Right ventricle myocardium superior (tissue), 1 donor: ENCODE results near the gene SDHB. TPM values are rescaled to one million over a fixed set of nuclear protein-coding genes. Genes with fewer than 3 reads are reported as not detected.

ENCODE experiments used
- ATAC-seq: fragments of 200-7000 bp; cut with Tn5 transposase; one replicate; pipeline ENCODE4 v1.9.1; 2020; ENCODE audit warnings: mild to moderate bottlenecking; ENCODE audit not compliant: poor library complexity
- DNase-seq: peaks from one replicate; pipeline ENCODE4 v3.0.0-alpha.2; 2020
- intact Hi-C: fragments of 100-400 bp; cut with DNase I; formaldehyde crosslinking; loops from one replicate; pipeline ENCODE4 v1.11.2; 2022
- total RNA-seq: library from RNA; stranded (reverse); fragmentation: NEBNext Ultra II Directional; extraction: Animal tissue kit (Norgen Biotek cat#: 25700); gene quantifications from one replicate; pipeline ENCODE4 v1.2.1, GENCODE V29; 2021
- donor health status: DM: no; HTN: yes; CAD: no; lungs with severe emphysema.

SDHB gene
- total RNA-seq, 1 donor from 2014 or later: 409 TPM

- no peak for ATAC-seq
- no peak for DNase-seq
- intact Hi-C loops: no loop called here
Observed at GRCh38 chr1:16999863-17000262, 54.0 kb downstream of the SDHB start.

DNA sequence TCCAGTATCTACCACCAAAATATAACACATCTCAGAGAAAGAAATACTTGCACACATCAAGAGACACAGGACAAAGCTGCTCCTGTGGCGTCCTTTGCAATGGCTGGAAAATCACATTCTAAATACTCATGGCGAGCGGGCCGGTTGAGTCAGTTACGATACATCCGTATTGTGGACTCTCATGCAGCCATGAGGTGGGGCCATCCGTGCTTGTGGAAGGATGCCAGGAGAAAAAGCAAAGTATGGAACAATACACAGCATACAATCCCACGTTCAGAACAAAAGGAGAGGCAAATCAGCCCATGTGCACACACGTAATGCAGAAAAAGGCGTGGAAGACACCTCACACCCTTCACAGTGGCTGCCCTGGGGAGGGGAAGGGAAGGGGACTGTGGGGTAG, 55.2 kb downstream of the SDHB start:
- DNase-seq: no peak
- intact Hi-C loops: no loop called here
- ATAC-seq: no peak

DNA sequence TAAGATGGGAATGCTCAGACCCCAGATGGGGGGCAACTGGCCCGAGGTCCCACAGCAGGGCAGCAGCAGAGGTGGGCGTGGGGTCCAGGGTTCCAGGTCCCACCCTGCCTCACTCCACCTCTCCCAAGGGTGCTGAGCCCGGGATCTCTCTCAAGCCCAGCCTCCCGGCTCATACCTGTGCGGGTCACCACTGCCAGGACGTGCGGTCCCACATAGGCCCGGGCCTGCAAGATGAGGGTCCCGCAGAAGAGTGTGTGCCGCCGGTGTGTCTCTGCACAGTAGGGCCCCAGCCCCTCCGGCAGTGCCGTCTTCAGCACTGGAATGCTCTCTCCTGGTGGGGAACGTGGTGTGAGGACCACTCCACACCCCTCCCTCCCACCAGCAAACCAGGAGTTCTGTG, 57.0 kb downstream of the SDHB start:
- DNase-seq: no peak
- intact Hi-C loops: no loop called here
- ATAC-seq: no peak

DNA sequence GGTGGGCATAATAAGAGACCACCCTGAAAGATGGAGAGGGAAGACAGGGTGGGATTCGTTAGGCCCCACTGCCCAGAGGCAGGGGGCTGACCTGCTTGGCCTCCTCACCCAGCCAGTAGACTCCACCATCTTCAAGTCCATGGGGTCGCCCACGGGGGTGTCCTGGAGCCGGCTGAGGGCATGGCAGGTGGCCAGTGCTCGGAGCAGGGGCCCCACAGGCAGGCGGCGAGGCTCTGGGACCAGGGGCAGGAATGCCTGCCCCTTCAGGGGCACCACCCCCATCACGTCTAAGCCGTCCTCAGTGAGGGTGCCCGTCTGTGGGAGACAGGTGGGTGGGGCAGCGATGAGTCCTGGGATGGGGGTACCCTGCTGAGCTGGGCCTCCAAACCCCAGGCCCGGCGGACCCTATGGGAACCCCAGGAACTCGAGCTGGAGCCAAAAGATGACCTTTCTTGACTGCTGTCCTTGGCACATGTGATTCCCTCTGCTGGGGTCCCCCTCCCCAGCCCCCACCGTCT, 60.3 kb downstream of the SDHB start:
- DNase-seq (no peak), ATAC-seq (no peak)
- intact Hi-C loops: no loop called here

GRCh38 chr1:16992675-16993074, 61.2 kb downstream of the SDHB start:
- intact Hi-C loops: no loop called here
- ATAC-seq (no peak), DNase-seq (no peak)

GRCh38 chr1:16992102-16992501, 61.7 kb downstream of the SDHB start:
- intact Hi-C loops: no loop called here
- ATAC-seq (no peak), DNase-seq (no peak)

DNA sequence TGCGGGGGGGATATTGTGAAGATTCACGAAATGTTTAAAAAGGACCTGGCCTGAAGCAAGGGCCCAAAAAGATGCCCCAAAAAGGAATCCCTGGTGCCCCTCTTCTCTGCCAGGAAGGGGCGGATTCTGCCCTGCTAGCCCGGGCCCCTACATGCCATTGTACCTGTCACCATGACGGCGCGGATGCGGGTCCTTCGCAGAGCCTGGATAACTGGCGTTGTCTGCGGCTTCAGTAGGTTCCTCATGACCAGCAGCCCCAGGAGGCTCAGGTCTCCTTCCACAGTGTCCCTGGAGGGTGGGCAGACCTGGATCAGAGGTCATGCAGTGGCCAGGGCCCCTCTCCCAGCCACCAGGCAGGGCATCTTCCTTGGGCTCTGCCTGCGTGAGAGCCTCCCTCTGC, 62.3 kb downstream of the SDHB start:
- intact Hi-C loops: no loop called here
- DNase-seq: no peak
- ATAC-seq: no peak

DNA sequence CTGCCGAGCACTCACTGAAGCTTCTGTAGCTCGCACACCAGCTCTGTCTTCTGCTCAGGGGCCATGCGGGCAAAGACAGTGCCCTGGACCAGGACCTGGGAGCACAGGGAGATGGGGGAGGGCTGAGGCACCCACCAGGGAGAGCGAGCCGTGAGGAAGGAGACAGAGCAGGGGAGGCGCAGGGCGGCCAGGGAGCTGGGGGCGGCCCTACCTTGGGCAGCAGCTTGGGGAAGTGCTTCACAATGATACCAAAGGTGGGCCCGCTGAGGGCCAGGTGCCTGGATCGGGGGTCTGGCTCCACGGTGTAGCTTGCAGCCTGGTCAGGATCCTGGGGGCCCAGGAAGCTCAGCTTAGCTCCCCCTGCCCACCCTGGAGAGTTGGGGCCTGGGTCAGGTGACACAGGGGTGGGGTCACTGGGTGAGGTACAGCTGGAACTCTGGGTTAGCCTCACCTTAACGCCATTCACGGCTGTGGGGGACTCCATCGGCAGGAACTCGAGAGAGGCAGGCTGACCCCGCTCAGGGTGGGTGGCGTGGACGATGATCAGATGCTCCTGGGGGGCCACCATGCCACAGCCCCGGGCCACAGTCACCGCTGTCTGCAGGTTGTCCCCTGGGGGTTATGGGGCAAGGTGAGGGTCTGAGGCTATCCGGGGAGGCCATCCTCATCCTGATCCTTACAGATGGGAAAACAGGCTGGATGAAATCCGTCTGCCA, 64.0 kb downstream of the SDHB start:
- ATAC-seq: no peak

GRCh38 chr1:16988210-16988609, 65.6 kb downstream of the SDHB start:
- ATAC-seq (no peak), DNase-seq (no peak)
- intact Hi-C loops: no loop called here

More for the DNA sequence above, 64.0 kb downstream of the SDHB start:
- intact Hi-C loops: no loop called here
- DNase-seq: no peak

- DNase-seq: no peak
- ATAC-seq: no peak
- intact Hi-C loops: no loop called here
Observed at GRCh38 chr1:16986962-16987361, 66.9 kb downstream of the SDHB start.

DNA sequence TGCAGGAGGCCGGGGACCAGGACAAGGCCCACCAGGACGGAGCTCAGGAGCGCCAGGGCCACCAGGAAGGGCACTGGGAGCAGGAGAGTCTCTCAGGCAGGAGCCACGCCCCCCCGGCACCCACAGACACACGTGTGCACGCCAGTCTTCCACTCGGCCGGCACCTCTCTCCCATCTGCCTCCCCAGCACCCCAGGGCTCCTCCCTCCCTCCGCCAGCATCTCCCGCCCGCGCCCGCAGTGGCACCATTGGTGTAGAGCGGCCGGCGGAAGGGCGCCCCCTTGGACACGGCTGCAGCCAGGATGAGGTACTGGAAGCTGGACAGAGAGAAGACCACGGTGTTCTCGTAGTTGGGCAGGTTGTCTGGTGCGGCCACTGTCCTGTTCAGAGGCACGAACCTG, 67.3 kb downstream of the SDHB start:
- no peak for DNase-seq
- intact Hi-C loops: no loop called here

DNA sequence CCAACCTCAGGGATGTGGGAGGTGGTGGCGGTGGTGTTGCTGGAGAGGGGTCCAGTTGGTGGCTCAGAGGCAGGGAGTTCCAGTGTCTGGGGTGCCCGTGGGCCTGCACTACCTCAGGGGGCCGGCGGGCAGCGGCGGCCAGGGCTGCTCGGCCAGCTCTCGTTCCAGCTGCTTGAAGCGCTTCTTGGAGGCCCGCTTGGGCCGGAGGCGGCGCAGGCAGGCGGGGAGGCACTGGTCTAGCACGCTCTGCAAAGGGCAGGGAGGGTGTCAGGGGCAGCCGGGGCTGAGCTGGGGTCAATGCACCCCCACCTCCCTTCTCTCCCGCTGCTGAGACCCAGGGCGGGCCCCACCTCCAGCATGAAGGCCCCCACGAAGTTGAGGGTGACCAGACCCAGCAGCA, 67.7 kb downstream of the SDHB start:
- DNase-seq (no peak), ATAC-seq (no peak)
- intact Hi-C loops: no loop called here

More for the DNA sequence above, 67.3 kb downstream of the SDHB start:
- no peak for ATAC-seq

- ATAC-seq (peak; percentile 57), DNase-seq (peak; percentile 85)
- intact Hi-C loops: no loop called here
Observed at GRCh38 chr1:16984717-16985116, 69.1 kb downstream of the SDHB start.

- no peak for DNase-seq
- intact Hi-C loops: no loop called here
- no peak for ATAC-seq
Observed at GRCh38 chr1:16983649-16984048, 70.2 kb downstream of the SDHB start.

GRCh38 chr1:16982902-16983301, 70.9 kb downstream of the SDHB start:
- ATAC-seq (no peak), DNase-seq (no peak)
- intact Hi-C loops: no loop called here

- intact Hi-C loops: no loop called here
- no peak for ATAC-seq
- no peak for DNase-seq
Observed at GRCh38 chr1:16981269-16981849, 72.5 kb downstream of the SDHB start.

- ATAC-seq (peak; percentile 31), DNase-seq (no peak)
- intact Hi-C loops: no loop called here
Observed at GRCh38 chr1:16980473-16981268, 73.2 kb downstream of the SDHB start, which contains the start of gene MFAP2. MFAP2 (minus strand) TSS chr1:16980620; CDS start chr1:16978273, 2,347 bp downstream.

GRCh38 chr1:16979475-16980327, 74.1 kb downstream of the SDHB start:
- DNase-seq (peak; percentile 58), ATAC-seq (peak; percentile 20)
- intact Hi-C loops: no loop called here
